Duodenal mucosa (tissue), 2 donors: ENCODE results near the gene GLIS2.
"Not testable (repeated sequence)": the region's sequence is repeated elsewhere in the genome, so short reads cannot be mapped to it uniquely, and the experiment has no call there.

Experiments
- H3K27ac ChIP-seq: one replicate; pipeline ENCODE4 v1.7.0; 2013; ENCODE audit warnings: low read depth, low read length
- H3K27me3 ChIP-seq, 2 donors: one replicate each; pipeline ENCODE4 v1.7.0; 2013; ENCODE audit warnings: low read length in 2 of 2, control low read depth in 1 of 2; ENCODE audit not compliant: insufficient read depth in 2 of 2, control insufficient read depth in 1 of 2
- H3K36me3 ChIP-seq, 2 donors: one replicate each; pipeline ENCODE4 v1.7.0; 2013; ENCODE audit warnings: low read length in 2 of 2, control low read depth in 1 of 2; ENCODE audit not compliant: insufficient read depth in 2 of 2, control insufficient read depth in 1 of 2
- H3K4me1 ChIP-seq, 2 donors: one replicate each; pipeline ENCODE4 v1.7.0; 2013; ENCODE audit warnings: low read length in 2 of 2, control low read depth in 1 of 2; ENCODE audit not compliant: insufficient read depth in 2 of 2, control insufficient read depth in 1 of 2
- H3K4me3 ChIP-seq, 2 donors: one replicate each; pipeline ENCODE4 v1.7.0; 2013; ENCODE audit warnings: low read length in 2 of 2, low read depth in 1 of 2
- H3K9ac ChIP-seq, 2 donors: one replicate each; pipeline ENCODE4 v1.7.0; 2013; ENCODE audit warnings: low read length in 2 of 2, low read depth in 1 of 2
- H3K9me3 ChIP-seq, 2 donors: one replicate each; pipeline ENCODE4 v1.7.0; 2013; ENCODE audit warnings: low read length in 2 of 2, control low read depth in 1 of 2; ENCODE audit not compliant: control insufficient read depth in 1 of 2

The GLIS2 gene

GRCh38 chr16:4328046-4328781 lies 12.3 kb downstream of the GLIS2 start:
- Histone ChIP-seq H3K4me1 (peaks cover 11 to 17% of the 10 kb centered on the region in 2 donors), H3K27ac (peak overlapping the region; percentile 62), H3K9me3 (no peaks in the 10 kb centered on the region), H3K36me3 (no peaks in the 10 kb centered on the region), H3K9ac (peak overlapping the region; percentile 33 to 51), H3K4me3 (peak overlapping the region; percentile 52 to 55), H3K27me3 (peaks cover 0 to 12% of the 10 kb centered on the region in 2 donors)

GRCh38 chr16:4328782-4329775 lies 13.2 kb downstream of the GLIS2 start:
- peak overlapping the region in 1 of 2 donors; percentile 33 for H3K9ac ChIP-seq
- no peak overlapping the region for H3K4me3 ChIP-seq

GRCh38 chr16:4330277-4330874 lies 14.5 kb downstream of the GLIS2 start:
- Histone ChIP-seq H3K36me3 (peaks cover 0 to 6% of the 10 kb centered on the region in 2 donors), H3K9me3 (no peaks in the 10 kb centered on the region), H3K4me3 (no peak overlapping the region), H3K9ac (no peak overlapping the region), H3K27me3 (peaks cover 0 to 16% of the 10 kb centered on the region in 2 donors), H3K4me1 (peaks cover 11 to 17% of the 10 kb centered on the region in 2 donors), H3K27ac (no peak overlapping the region)

More at GRCh38 chr16:4328782-4329775, 13.2 kb downstream of the GLIS2 start:
- H3K9me3 ChIP-seq: no peaks in the 10 kb centered on the region
- H3K27me3 ChIP-seq: peaks cover 0 to 16% of the 10 kb centered on the region in 2 donors
- no peaks in the 10 kb centered on the region for H3K36me3 ChIP-seq
- peaks cover 11 to 17% of the 10 kb centered on the region in 2 donors for H3K4me1 ChIP-seq
- H3K27ac ChIP-seq: peak overlapping the region; percentile 62

- Histone ChIP-seq H3K4me3 (no peak overlapping the region), H3K9me3 (no peaks in the 10 kb centered on the region), H3K4me1 (peaks cover 11 to 17% of the 10 kb centered on the region in 2 donors), H3K9ac (no peak overlapping the region), H3K27ac (no peak overlapping the region), H3K27me3 (peaks cover 0 to 16% of the 10 kb centered on the region in 2 donors), H3K36me3 (peaks cover 0 to 6% of the 10 kb centered on the region in 2 donors)
Observed at GRCh38 chr16:4332083-4332482, 16.2 kb downstream of the GLIS2 start.

- Histone ChIP-seq H3K36me3 (peaks cover 0 to 6% of the 10 kb centered on the region in 2 donors), H3K27ac (no peak overlapping the region)
Observed at GRCh38 chr16:4332623-4333307, 16.9 kb downstream of the GLIS2 start.

GRCh38 chr16:4333308-4333638 lies 17.4 kb downstream of the GLIS2 start:
- peaks cover 6 to 16% of the 10 kb centered on the region in 2 donors for H3K4me1 ChIP-seq
- peaks cover 0 to 16% of the 10 kb centered on the region in 2 donors for H3K27me3 ChIP-seq
- H3K4me3 ChIP-seq: no peak overlapping the region
- peaks cover 0 to 6% of the 10 kb centered on the region in 2 donors for H3K36me3 ChIP-seq
- H3K27ac ChIP-seq: no peak overlapping the region
- H3K9me3 ChIP-seq: no peaks in the 10 kb centered on the region
- no peak overlapping the region for H3K9ac ChIP-seq

More at GRCh38 chr16:4332623-4333307, 16.9 kb downstream of the GLIS2 start:
- Histone ChIP-seq H3K4me1 (peaks cover 11 to 17% of the 10 kb centered on the region in 2 donors), H3K9ac (no peak overlapping the region), H3K9me3 (no peaks in the 10 kb centered on the region), H3K27me3 (peaks cover 0 to 16% of the 10 kb centered on the region in 2 donors), H3K4me3 (no peak overlapping the region)

- peaks cover 0 to 16% of the 10 kb centered on the region in 2 donors for H3K27me3 ChIP-seq
- peaks cover 2 to 12% of the 10 kb centered on the region in 2 donors for H3K4me1 ChIP-seq
- H3K27ac ChIP-seq, H3K9me3 ChIP-seq, H3K4me3 ChIP-seq, H3K9ac ChIP-seq, H3K36me3 ChIP-seq: not testable (repeated sequence)
Observed at GRCh38 chr16:4333714-4334113, 17.8 kb downstream of the GLIS2 start.

GRCh38 chr16:4334724-4335495 lies 19.0 kb downstream of the GLIS2 start:
- Histone ChIP-seq H3K27ac (no peak overlapping the region), H3K4me3 (no peak overlapping the region), H3K9ac (no peak overlapping the region), H3K4me1 (no peaks in the 10 kb centered on the region), H3K36me3 (peaks cover 0 to 18% of the 10 kb centered on the region in 2 donors), H3K27me3 (peaks cover 0 to 16% of the 10 kb centered on the region in 2 donors), H3K9me3 (no peaks in the 10 kb centered on the region)
